Central memory CD4-positive, alpha-beta T cell (primary cell): ENCODE data around the gene PID1.

Experiments
- DNase-seq: peaks from one replicate; pipeline ENCODE4 v3.0.0; 2022

The PID1 gene

DNA sequence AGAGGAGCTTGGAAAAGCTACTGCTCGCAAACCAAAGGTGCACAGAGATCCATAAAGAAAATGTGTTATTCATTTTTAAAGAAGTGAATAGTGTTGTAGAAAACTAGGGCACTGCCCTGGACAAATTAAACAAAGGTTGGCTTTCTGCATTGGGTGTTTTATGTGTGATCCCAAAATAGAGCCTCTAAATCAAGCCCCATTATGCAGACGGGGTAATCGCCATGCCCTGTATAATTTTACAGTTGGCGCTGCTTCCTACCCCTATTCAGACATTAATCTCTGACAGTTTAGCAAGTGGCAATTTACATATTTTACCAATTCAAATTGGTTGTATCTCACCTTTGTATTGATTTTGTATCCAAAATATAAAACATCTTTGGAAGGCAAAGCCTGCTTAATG is 109.1 kb downstream of the PID1 start:
- DNase-seq: no peak

DNA sequence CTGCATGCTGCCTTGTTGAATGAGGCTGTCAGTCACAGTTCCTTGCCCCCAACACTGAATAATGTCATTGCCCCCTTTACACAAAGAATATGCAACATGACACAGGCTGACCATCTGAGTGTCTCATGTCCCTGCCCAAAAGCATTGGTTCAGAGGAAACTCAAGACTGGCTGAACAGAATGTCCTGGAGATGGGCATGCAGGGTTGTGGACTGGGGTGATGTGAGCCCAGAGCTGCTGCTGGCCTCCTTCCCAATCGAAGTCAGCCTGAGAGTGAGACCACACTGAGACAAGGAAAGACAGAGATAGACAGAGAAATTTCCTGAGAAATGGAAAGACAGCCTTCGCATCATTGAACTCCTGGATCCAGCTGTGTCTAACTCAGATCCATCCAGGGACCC is 110.1 kb downstream of the PID1 start:
- no peak for DNase-seq

DNA sequence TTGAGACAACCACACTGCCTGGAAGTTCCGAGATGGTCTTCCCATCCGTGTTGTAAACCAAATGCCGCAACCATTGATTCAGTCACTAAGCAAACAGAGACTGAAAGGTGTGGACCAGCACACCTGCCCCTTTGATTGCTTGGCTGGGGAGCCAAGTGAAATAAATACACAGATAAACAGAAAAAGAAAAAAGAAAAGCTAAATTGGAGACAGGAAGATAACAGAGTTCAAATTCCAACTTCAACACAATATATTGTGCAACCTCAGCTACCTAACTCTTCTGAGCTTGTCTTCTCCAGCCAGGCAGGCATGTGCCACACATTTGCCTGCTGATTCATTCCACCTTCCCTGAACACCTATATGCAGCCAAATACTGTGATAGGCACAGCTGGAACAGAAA is 110.9 kb downstream of the PID1 start:
- DNase-seq: no peak

DNA sequence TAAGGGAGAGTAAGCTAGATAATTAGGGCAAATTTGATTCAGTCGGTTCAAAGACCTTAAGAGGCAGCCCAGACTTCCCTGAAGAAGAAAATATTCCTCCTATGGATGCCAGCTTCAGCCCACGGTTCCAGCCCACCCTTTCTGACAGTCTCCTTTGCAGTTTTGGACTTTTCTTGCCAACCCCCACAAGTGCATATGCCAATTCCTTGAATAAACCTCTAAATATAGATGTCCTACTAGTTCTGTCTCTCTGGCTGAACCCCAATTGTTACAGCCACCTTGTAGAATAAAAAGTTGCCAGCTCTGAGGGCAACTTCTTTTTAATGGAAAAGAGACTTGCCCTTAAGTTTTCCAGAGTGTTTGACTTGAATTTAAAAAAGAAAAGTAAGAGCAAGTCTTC is 111.7 kb downstream of the PID1 start:
- no peak for DNase-seq

DNA sequence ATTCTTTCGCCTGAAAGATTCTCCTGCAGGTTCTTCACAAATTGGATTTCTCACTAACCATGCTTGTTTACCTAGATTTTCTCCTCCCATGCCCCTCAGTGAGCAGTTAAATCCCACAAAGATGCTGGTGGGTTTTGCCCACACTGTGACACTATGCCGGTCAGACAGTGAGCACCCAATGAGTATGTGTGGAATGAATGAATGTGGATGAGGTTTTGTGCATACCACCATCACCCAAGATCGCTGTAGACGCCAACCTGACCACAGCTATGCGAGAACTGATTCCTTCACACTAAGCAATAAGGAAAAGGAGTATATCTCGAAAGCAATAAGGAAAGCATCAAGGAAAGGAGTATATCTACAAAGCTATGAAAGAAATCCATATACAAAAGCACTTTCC is 116.7 kb downstream of the PID1 start:
- no peak for DNase-seq

DNA sequence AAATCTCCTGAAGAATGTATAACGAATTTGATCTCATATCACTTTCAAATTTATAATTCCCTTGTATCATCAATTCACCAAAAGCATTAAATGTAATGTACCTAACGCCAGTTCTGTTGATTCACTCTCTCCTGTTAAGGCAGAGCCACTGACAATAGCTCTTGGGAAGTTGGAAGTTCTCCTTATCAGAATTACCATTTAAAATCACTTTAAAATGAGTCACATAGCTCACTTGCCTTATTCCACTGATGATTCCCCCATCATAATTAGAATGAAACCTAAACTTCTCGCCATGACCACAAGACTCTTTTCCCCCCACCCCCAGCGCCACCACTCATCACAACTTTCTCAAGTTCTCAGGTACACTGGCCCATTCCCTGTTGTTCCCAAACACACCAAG is 117.1 kb downstream of the PID1 start:
- no peak for DNase-seq

DNA sequence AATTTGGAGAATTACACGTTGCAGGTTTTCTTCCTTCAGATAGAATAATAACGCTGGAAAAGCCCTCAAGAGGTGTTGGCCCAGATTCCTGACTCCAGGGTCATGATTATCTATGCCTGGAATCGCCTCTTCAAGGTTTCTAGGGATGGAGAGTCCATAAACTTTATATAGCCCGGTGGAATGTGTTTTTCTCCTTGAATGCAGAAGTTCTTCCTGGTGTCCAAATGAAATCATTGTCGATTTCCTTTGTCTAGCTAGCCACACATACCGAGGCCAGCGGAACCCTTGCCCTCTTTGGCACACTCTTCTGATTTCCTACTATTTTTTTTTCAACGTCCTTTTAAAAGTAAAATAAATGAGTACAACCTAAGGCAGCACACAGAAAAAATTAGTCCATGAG is 117.8 kb downstream of the PID1 start:
- DNase-seq: no peak

DNA sequence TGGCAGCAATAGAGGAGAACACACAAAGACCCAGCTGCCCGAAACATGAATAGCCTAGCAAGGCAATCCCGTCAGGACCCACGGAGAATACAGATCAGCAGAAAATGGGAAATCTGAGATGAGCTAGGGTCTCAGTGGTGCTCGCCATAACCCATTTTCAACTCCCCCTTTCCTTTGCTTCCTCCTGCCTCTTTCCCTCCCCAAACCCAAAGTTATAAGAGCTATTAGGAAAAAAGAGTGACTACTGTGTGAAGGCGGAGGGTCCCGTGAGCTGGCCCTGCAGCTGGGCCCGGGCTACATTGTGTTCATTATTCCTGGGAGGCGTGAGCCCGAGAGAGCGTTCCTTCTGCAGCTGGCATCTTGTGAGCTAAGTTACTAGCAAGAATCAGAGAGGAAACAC is 118.4 kb downstream of the PID1 start:
- DNase-seq: no peak

DNA sequence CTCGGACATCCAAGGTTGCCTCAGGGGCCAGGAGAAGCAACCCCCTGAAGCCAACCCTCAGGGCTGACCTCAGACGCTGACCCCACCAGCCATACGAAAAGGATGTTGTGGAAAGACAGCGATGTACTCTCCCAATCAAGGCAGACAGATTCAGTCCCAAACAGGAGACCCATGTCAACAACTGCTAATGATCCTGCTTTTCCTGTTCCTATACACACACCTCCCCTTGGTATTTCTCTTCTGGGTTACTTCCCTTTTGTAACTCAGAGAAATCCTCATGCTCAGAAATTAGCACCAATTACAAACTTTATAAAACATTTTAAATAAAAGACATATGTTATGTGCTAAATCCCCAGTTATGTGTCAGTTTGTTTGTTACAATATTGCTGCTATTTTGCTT is 120.8 kb downstream of the PID1 start:
- no peak for DNase-seq

DNA sequence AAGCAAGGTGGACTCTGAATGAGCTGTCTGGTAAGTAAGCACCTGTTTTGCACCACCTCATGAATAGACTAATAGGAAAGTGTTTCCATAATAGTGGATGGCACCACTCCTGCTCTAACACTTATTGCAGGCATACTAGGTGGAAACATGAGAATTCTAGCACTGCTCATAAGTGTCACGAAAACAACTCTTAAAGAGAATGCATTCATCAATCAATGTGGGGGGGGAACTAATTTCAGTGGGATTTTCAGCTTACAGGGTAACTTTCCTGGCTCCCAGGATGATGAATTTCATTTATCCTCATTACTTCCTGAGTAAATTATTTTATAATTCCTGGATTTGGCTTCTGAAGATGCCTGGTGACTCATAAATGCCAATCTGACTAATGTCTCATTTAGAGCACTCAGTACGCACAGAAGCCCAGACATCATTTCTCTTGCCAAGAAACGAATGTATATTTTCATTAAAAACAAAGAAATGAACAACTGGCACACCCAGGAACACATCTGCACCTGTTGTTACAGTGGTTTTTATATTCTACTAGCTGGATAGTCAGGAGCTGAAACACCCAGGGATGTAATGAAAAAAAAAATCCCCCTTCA is 129.6 kb downstream of the PID1 start:
- DNase-seq: no peak

DNA sequence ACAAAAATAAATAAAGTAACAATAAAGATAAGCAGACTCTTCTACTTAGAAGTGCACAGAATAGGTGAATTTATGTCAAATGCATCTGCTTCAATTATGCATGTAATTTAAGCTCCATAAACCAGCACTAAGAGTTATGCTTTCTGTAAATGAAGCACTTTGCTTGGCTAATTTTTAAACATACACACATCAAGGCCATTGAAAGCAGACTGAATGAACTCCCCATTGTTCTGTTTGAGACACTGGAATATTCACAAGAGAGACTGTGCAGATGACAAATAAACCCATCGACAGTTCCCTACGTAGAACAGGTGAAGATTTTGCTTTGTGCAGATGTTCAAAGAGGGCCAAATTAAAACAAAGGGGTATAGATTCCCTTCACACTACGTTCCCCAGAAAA is 133.4 kb downstream of the PID1 start:
- DNase-seq: no peak

DNA sequence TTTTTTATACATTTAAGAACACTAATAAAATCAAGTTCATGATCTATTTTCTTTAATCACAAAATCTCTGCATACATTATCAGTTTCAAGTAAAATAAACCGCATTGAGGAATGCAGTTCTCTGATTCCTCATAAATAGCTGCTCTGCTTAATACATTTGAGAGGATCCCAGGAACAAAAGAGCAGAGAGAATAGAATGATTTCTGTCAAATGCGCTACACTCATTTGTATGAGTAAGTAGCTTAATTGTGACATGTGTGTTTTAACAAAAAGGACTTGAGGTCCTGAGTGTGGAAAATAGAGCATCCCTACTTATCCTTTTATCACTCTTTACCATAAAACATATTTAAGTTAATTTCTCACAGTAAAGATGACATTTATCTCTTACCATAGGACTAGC is 134.0 kb downstream of the PID1 start:
- DNase-seq: no peak

DNA sequence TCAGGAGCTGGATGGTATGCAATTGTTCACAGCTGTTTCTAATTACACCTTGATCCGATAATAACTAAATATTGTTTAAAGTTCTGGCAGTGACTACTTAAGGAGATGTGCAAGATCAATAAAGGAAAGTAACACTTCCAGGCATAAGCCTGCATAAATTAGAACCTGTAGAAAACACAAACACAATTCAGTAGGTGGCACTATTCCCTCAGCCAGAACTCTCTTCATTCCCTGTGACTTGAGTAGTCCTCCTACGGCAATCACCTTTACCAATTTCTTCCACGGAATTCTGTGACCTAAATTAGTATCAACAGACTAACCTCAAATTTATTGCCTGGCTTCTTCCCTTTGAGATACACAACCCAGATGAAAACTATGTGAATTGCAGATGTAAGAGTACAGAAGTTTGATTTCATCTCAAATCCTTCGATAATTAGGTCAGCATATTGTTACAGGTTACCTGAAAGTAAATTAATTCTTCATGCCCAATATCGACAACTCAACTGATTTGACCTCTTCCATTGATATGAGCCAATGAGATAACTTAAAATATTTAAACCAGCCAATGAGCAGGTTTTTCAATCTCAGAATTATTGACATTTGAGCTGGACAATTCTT is 137.8 kb downstream of the PID1 start:
- no peak for DNase-seq

DNA sequence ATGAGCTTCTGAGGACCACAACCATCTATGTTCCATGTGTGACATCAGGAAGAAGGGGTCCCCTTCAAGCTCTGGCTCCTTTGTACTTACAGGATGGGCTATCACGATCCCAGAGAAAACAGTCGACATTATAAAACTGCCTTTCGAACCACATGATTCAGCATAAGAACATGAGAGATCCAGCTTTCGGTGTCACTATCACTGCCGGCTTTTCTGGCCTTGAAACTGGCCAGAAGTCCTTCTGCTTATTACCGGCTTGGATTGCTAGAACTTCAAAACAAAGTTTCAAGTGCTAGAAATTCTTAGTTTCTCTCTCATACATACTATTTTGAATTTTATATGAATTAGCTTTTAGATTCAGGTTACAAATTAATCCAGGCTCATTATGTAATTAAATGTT is 138.9 kb downstream of the PID1 start:
- no peak for DNase-seq

DNA sequence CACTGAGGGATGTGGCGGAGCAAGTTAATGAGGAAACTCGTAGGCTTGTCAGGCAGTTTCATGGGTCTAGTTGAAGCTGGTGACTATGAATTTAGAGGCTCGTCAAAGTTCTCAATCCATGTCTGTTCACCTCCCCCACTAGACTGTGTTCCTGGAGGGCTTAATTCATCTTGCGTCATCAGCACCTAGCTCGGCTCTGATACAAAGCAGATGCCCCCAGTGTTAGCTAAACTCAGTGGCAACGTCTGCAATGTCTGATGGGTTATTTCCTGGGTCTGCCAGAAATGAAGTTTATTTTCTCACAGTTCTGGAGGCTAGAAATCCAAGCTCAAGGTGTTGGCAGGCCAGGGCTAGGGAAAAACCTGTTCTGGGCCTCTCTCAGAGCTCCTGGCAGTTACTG is 140.6 kb downstream of the PID1 start:
- DNase-seq: no peak

DNA sequence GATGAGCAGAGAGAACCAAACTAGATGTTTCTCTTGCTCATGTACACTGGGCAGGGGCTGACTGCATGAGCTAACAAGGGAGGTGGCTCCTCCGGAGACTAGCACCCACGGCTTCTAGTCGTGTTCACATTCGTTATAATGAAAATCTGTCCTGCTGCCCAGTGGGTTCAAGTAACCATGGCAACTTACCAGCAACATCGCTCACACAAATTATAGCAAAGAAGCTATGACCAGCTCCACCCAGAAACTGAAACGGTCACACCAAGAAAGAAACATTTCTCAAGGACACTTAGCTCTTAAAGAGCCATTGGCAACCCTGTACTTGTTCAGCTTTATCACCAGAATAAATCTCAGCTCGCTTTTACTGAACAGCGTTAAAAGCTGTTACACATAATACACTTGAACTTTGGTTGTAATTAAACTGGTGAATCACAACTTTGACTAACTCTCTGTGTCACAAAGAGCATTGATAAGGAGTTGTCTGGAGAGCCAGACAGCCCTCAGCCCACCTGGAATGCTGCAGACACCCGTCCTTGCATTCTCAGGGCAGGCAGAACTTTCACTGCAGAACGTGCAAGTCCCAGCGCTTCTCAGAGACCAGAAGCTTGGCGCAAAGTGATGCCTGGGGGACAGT is 141.2 kb downstream of the PID1 start:
- DNase-seq: no peak

DNA sequence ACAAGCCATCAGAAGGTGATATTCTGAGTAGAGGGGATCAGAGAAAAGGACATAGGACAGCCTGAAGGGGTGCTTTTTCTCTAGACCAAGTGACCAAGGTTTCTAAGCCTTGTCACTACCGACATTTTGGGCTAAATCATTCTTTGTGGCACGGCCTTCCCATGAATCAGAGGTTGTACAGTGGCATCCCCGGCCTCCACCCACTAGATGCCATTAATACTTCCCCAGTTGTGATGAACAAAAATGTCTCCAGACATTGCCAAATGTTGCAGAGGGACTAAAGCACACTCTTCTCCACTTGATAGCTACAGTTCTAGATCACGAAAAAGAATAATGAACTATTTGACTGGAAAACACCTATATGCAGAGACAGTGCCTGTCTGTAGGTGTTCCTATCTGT is 143.6 kb downstream of the PID1 start:
- no peak for DNase-seq

DNA sequence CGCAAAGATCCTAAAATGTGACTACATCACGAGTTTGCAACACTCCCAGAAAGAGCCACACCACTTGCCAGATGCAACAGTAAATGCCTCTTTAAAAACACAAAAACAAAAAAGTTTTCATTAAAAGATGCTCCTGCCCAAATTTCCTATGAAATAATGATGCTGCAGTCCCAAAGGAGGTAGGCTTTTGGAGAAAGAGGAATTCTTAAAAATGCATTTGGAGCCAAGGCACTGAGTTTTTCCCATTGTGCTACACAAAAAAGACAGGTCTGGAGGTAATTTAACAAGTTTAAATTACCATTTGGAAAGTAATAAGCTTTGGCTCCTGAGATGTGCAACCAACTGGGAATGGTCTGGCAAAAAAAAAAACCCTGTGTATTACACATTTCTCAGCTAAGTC is 145.0 kb downstream of the PID1 start:
- DNase-seq: no peak

DNA sequence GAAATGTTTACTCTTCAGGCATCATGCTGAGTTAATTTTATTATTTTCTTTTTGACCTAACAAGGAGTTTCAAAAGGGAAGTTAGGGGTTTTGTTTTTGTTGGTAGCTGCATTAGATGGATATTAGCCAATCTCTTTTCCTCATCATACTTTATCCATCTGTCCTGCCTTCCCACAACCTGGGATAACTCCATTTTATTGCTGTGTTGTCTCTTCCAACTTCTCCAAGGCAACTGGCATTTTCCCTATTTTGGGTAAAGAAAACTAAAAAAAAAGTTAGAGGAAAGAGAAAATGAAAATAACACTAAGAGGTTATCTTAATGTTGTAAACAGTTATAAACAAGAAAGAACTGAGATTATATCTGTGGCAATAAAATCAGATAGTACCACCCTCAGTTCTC is 147.0 kb downstream of the PID1 start:
- no peak for DNase-seq

DNA sequence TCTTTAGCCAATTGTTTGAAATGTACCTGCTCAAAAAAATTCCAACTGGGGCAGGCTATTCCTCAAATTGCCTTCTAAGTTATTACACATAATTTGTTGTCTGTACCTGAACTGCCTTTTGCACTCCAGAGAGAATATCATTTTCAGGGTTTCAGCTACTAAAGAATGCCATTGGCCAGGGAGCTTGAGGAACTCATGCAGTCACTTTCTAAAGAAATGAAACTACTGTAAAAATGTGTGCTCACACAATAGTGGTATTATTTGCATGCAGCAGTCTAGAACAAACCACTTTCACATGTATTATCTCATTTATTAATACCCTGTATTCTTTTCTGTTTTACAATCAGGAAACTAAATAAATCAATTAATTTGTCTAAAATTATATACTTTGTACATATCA is 152.2 kb downstream of the PID1 start:
- no peak for DNase-seq

DNA sequence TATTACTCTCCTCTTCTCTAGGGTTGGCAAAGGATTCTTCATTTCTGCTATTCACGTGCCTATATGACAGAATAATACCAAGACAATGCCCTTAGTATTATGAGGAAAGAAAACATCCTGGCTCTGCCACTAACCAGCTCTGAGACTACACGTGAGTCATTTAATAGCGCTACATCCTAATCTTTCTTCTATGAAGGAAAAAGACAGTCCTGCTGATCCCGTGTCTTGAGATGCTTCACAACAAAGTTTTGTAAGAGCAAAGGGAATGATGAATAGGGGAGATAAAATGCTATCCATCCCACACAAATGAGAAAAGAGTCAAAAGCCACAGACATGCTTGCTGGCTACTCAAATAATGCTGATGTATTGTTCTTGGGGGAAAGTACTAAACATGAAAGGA is 152.8 kb downstream of the PID1 start:
- no peak for DNase-seq

DNA sequence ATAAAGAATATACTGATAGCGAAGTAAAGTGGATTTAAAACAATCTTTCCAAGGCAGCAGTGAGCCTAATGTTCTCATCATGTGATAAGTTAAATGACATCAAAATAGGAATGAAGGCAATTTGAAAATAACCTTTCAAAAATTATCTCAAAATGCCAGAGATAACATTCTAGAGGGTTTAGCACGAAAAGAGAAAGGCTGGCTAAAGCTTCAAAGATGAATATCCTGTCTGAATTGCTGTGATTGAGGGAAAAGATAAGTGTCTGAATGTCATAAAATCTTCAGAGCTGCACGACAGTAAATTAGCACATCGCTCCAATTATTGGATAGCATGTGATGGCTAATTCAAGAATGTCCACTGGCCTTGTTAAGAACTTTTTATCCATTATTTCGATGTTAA is 159.3 kb downstream of the PID1 start:
- DNase-seq: no peak

DNA sequence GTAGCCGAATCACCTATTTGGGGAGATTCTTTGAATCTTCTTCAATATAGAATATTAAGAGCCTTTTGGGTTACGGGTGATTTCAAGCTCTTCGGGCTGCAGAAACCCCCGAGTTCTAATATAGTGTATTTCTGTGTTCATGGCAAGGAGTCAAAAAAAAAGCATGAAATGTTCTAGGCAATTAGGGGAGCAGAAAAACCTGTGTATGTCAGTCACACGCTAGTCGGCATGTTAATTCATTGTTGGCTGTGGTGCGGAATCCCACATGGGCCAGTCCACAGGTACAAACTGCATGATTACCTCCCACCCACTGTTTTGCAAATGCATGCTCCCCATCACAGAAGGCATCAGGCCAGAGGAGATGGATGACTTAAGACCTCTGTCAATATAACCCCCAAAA is 161.9 kb downstream of the PID1 start:
- DNase-seq: no peak

DNA sequence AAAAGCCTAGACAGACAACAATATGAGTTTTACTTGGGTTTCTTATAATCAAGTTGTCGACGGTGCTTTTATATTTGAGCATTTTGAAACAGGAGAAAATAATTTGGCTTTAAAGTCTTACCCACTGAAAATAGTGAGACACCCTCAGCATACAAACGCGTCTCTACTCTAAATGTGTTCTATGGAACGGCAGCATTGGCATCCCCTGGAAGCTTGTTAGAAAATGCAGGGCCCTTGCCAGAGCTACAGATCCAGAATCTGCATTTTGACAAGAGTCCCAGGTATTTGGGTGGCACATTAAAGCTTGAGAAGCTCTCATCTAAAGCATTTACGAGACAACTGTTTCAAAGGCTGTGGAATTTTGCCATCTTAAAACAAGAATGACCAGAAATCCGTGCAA is 163.5 kb downstream of the PID1 start:
- DNase-seq: no peak

DNA sequence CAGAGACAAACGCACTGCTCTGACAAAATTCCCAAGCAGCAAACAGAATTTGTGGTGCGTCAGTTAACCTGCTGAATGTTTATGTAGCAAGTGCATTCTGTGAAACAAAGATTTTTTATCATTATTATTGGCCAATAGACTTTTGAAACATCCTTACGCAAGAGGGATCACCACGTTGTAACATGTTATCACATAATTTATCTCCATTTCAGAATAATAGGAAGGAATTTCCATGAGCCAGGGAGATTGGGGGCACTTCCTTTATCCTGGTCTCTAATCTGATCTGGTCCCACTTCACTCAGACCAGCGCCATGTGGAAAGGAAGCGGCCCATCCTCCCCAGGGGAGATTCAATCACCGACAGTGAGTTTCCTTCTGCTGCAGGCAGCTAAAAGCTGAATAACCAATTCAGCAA is 166.1 kb downstream of the PID1 start:
- no peak for DNase-seq
